D341Med (cell line): ENCODE measurements around the gene CRACR2A.

Source experiments
- DNase-seq: peaks from one replicate; pipeline ENCODE4 v3.0.0; 2012; ENCODE audit warnings: low spot score

The CRACR2A gene

GRCh38 chr12:3751151-3752095 lies 1.5 kb downstream of the CRACR2A start:
- DNase-seq: no peak

GRCh38 chr12:3750616-3751015 lies 2.3 kb downstream of the CRACR2A start:
- no peak for DNase-seq

DNA sequence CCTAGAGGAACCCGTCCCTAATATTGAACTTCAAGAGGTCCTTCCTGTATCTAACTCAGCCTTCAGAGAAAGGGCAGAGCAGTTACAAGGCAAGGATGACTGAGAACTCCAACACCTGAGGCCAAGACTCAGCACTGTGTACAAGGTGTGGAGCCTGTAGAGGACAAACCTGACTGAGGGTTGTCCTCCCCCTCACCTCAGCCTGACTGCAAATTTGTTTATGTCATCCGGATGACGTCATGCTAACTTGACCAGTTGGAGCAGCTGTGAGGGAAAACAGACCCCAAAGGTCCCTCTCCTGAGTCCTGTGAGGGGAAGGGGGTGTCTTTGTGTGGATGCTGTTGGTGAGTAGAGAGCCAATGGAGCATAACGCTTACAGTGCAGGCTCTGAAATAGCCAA lies 4.3 kb downstream of the CRACR2A start:
- no peak for DNase-seq

GRCh38 chr12:3747976-3748619 lies 4.8 kb downstream of the CRACR2A start:
- DNase-seq: no peak

DNA sequence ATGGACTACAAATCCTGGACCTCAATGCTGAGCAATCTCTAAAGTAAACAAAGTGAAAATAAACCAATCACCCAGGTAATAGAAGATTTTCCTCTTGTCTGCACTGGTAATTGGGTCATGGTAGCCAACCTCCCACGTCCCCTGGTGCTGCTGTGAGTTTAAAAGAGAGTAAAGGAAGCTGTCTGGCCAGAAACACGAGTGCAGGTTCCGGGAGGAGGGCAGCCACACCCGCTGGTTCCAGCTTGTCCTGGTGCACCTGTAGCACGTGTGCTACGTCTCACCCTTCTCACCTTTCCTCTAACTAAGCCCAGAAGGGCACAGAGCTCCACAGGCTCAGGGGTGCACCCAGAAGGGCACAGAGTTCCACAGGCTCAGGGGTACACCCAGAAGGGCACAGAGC lies 5.4 kb downstream of the CRACR2A start:
- no peak for DNase-seq

GRCh38 chr12:3746758-3747157 lies 6.2 kb downstream of the CRACR2A start:
- no peak for DNase-seq

DNA sequence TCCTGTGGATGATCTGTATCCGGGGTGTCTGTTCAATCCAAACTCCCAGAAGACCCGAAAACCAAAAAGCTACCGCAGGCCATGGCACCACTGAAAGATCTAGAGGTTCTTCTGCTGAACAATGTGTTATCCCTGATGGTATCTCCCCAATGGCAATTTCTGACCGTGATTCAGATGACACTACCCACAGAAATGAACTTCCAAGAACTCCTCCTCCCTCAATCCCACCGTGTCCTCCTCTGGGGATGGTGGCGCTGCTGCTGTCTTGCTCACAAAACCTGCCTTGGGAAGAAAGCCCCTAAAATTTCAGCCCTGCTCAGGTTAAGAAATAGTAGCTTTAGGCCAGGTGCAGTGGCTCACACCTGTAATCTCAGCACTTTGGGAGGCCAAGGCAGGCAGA lies 7.8 kb downstream of the CRACR2A start:
- no peak for DNase-seq

DNA sequence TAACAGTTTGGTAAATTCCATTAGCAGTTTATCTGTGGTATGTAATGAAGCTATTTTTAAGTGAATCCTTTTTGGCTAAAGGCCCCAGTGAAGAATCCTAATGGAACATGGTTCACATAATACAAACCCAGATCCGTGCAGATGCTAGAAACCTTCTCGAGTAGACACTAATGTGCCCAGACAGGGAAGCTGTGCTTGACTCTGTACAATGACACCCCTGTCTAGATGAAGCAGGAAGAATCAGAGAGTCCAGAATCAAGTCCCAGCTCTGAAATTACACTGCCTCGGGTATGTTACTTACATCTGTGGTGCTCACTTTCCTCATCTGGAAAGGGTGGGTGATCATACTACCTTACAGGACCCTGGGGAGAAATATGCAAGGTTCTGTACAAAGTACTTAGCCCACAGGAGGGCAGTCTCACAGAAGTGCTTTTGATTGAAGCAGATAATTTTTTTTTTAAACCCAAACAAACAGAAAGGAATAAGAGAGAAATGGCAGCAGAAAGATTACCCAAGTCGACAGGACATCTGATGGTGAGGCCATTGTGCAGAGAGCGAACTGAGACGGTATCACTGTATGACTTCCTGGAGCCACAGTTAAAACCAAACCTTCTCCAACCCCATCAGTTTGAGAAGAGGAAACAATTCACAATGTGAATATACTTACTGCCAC lies 8.5 kb downstream of the CRACR2A start:
- DNase-seq: no peak

DNA sequence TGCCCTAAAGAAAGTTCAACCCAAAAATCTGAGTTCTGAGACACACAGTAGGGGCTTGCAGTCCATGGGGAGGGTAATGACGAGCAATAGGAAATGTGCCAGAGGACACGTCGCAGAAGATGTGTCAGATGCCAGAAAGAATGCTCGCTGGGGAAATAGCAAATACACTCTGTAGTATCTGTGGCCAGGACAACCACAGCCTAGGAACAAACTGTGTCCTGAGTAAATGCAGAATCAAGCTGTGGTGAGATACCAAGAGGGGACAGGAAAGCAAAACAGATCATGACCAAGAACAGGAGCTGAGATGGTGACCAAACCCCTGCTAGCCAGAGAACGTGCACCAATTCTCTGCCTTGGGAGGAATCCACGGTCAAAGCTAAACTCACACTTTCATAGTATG lies 9.1 kb downstream of the CRACR2A start:
- DNase-seq: no peak

DNA sequence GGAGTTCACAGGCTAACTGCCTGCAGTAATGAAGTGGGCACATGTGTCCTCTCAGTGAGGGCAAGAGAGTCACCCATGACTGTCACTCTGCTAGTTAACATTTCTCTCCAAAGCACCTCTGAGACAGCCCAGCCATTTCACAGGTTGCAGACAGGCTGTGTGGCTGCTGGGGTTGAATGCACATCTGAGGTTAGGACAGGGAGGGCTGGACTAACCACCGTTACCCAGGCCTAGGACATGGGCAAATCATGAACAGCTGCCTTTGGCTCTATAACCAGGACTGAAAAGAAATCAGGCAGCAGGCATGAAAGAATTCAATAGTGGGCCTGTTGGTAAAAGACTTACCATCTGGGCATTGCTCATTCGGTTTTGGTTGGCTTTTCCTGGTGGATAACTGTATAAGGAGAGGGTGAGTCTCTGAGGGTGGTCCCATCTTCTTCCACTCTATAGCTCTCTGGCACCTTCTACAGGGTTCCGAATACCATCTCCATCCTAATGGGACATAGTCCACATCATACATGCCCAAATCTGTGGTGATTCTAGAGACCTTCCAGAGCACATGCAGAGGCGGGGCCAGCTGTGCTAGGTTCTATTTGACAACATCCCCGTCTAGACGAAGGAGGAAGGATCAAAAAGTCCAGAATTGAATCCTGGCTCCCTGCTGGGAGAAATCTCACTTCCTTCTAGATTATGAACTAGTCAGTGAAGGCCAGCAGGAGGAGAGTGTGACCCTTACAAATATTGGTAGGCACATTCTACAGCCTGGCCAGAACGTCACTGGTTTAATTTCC lies 10.8 kb downstream of the CRACR2A start:
- no peak for DNase-seq

DNA sequence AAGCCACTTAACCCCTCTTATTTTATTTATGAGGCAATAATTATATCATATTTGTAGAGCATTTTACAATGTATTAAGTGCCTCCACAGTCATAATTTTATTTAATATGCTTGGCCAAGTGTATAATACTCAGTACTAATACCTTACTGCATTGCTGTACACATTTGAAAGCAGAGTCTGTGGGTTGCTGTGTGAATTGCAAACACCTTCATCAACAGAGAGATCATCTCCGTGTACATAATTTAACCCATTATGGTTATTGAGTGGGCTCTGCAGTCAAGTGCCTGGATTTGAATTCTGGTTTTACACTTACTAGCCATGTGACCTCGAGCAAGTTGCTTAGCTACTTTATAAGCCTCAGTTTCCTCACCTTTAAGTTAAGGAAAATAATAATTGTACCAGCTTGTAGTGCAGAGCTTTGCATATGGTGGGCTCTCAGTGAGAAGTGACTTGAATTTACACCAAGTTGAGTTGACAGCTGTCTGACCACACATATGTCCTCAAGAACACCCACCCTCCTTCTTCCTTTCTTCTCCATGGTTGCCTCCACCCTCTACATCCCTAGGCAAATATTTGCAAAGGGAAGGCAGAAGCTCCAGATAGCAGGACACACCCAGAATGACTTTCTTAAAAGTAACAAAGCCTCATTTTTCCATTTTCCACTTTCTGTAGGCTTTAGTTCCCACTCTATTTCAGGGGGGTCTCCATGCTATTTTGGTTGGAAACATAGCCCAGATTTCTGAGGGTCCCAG lies 12.3 kb downstream of the CRACR2A start:
- no peak for DNase-seq

GRCh38 chr12:3735432-3735831 lies 17.5 kb downstream of the CRACR2A start:
- DNase-seq: no peak

GRCh38 chr12:3732901-3733300 lies 20.0 kb downstream of the CRACR2A start:
- DNase-seq: no peak

GRCh38 chr12:3730111-3730510 lies 22.8 kb downstream of the CRACR2A start:
- DNase-seq: no peak

GRCh38 chr12:3728686-3729085 lies 24.2 kb downstream of the CRACR2A start:
- no peak for DNase-seq

DNA sequence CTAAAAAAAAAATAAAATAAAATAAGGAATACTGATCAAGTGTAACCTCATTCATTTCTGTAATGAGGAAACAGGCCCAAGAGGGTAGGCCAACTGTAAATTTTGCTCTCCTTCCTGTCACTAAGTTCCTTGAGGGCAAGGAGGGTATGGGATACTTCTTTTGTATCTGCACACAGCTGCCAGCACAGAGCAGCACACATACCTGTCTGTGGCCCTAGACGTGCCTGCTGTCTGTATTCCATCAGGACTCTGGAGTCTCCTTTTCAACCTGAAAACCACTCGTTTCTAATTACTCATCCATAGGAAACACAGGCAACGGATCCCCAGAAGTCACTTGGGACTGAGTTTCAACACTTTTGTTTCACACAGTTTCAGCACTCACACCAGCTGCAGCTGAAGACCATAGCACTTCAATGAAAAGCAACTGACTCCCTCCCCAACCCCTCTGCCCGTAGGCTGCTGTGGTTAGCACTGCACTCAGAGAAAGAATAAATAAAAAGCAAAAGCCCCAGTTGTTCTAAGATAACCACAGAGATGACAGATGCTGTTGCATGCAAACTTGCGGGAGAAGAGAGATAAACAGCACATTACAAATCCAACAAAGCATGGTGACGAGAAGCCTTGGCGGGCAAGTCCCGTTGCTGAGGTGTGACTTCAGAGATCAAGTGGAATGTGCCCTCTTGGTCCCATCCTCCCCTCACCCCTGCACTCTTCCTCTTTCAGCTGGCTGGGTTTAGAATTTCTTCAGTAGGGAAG lies 24.9 kb downstream of the CRACR2A start:
- DNase-seq: no peak

DNA sequence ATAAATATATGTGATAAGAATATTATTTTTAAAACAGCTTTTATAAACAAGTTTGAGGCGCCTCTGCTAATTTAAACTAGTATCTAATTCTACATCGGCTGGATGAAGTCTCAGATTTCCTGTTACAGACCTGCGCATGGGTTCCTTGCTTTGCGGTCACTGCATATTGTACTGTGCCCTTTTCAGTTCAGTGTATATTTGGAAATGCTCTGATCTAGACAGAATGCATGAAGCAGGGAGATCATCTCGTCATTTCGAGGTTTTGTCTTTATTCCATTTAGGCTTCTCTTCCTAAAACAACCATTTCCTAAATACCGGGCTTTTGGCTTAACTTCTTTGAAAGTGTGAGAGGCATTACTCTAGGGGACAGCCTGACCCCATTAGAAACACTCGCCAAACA lies 25.6 kb downstream of the CRACR2A start:
- no peak for DNase-seq

- DNase-seq: no peak
Measured at GRCh38 chr12:3726456-3726855, 26.5 kb downstream of the CRACR2A start.

DNA sequence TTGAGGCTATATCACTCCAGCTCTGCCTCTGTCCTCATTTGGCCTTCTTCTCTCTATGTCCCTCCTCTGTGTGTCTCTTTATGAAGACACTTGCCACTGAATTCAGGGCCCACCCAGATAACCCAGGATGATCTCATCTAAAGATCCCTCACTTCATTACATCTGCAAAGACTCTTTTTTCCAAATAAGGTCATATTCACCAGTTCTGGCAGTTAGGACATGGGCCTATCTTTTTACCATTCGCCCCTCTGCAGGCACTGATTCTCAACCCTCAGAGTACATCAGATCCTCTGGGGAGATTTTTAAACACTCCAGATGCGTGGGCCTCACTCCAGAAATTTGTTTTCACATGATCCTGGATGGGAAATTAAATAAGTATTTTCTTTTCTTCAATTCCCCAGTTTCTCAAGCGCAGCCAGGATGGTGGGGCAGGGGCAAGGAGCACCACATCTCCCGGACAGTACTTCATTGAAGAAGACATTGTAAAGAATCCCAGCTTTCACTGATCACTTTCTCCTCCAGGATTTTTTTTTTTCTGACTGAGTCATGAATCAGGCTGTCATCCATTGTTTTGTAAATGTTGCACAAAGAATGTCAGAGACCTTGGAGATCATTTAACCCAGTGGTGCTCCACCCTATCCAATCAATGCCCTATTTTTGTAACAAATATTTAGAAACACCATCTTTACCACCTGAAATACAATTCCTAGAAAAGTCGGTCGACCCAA lies 27.4 kb downstream of the CRACR2A start:
- no peak for DNase-seq
